DMS153 treated with DMSO at 0.1 percent for 48 hours (cell line): Measurements from ENCODE around the gene RECQL5.
A peak's percentile ranks its signal among the peaks of the same experiment; 100 is the strongest.
"Not testable (repeated sequence)": the region's sequence is repeated elsewhere in the genome, so short reads cannot be mapped to it uniquely, and the experiment has no call there.

Experiments
- DNase-seq: peaks from one replicate; lab custom pipeline; 2025; ENCODE audit not compliant: unreplicated experiment; lab: John Stamatoyannopoulos, UW

The RECQL5 gene

DNA sequence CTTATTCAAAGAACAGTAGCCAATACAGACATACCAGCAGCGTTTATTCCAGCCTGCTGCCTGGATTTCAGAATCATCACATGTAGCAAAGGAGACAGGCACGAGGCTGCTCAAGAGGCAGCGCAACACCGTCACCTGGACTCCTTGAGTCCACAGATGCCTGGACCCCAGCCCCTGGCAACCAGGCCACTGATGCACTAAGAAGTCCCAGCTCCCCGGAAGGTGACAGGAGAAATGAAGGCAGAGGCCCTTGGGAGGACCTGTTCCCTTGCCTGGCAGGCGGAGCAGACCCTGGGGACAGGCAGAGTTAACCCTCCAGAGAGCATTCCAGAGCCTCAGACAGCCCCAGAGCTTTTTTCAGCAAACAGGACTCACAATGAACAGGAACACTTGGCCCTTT lies 17.3 kb downstream of the RECQL5 start:
- no peak for DNase-seq

DNA sequence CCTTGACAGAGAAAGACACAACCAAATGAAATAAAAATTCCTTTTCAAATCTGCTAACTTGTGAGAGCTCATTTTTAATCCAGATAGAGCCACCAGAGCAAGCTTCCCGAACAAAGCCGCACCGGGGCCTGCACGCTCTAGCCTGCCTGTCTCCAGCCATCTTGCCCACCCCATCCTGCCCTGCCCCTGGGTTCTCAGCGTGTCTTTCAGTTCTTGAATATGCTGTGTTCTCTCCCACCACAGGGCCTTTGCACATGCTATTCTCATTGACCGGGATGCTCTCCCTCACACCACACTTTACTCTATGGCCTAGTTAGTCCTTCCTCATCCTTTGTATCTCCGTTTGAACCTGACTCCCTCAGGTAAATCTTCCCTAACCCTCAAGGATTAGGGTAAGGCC lies 19.0 kb downstream of the RECQL5 start:
- DNase-seq, result no peak

DNA sequence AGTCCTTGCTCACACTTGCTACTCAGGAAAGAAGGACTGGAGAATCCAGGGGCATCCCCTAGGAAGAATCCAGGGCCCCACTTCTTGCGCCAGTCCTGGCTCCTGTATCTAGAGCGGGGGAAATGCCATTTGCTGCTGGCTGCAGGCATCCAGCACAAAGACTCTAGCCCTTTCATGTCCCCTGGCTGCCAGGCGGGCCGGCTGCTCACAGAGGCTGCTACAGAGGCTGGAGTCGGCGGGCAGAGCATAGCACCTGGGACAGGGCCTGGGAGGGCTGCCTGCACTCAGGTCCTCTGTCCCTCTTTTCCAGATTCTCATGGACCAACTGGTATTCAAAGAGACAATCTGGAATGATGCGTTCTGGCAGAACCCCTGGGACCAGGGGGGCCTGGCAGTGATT lies 19.9 kb downstream of the RECQL5 start:
- DNase-seq, result no peak

DNA sequence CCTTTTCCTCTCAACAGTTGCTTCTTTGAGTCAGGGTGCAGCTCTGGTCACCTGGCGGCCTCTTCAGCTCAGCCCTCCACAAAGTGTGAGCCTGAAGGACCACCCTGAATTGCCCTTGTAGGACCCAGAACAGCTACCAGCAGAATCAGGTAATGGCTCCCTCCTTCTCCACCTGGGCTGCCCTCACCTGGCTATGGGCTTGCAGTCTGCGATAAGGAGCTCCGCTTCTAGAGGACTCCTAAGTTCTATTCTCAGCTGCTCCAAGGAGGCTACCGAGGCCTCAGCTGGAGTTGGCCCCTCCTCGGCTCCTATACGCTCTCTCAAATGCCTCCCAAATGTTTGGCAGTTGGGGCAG lies 20.3 kb downstream of the RECQL5 start:
- DNase-seq, result no peak

DNA sequence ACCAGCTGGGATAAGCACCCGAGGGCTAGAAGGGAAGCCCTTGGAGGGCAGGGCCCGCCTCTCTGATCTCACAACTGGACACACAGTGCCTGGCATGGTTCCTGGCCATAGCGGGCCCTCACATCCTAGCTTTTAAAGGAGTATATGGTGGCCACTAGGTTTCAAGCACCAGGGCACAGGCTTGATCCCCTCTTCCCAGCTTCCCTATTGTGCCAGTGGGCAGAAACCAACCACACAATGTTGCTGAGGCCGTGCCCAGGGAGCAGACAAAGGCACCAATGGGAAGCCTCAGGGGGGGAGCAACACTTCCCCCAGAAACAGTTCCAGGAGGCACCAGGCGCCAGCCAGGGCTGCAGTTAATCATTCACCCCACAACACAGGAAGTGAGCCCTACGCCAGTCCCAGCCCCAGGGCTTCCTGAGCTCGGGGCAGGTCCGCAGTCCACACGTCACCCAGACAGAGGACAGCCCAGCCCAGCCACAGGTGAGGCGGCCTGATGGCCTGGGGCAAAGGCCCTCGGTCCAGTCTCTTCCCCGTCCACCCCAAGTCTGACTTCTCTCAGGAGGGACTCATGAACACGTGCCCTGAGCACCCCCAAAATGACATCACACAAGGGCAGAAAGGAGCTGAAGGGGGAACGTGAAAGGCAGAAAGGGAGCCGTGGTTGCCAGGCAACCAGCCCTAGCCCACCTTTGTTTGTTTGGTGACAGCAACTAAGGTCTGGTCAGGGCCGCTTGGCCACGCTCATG lies 20.9 kb downstream of the RECQL5 start:
- no peak for DNase-seq

DNA sequence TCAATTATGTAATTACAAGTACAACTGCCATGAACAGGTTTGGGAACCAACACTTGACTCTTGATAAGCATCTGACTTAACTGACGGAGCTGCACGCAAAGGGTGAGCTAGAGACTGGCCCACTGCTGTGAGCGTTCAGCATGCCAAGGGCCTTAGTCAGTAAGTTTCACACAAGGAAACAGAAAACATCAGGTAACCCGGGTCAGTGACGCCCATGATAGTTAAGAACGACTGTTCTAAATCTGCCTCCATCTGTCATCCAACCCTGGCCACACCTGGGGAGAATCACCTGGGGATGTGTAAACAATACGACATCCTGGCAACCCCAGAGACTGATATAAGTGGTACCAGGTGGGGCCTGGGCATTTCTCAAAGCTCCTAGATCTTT lies 21.5 kb downstream of the RECQL5 start:
- peak; percentile 65 for DNase-seq

- DNase-seq, result no peak
These were observed 23.3 kb downstream of the RECQL5 start for GRCh38 chr17:75643643-75644017.

- DNase-seq, result no peak
These were observed 23.9 kb downstream of the RECQL5 start for GRCh38 chr17:75642784-75643642.

DNA sequence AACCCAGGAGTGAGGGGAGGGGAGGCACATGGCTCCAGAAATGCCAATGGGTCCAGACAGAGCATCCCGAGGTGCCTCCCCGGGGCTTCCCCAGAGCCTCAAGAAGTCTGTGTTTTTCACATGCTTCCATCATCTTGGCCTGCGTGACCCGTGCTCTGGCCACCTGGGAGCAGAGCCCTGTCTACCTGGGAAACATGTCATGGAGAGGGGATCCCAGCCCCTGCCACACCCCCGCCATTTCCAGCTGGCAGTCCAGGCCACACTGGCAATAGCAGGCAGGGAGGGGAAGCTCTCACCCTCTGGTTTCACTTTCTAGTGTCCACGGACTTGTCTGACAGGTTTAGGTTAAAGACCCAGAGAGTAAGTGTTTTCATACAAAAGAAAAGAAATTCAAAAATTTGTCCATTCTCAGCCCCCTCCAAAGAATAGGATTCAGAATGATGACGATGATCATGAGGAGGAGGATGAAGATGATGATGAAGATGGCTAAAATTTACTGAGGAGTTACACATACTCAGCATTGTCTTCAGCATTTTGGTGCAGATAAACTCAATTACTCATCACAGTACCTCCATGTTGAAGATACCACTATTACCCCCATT lies 24.7 kb downstream of the RECQL5 start:
- DNase-seq, result no peak

DNA sequence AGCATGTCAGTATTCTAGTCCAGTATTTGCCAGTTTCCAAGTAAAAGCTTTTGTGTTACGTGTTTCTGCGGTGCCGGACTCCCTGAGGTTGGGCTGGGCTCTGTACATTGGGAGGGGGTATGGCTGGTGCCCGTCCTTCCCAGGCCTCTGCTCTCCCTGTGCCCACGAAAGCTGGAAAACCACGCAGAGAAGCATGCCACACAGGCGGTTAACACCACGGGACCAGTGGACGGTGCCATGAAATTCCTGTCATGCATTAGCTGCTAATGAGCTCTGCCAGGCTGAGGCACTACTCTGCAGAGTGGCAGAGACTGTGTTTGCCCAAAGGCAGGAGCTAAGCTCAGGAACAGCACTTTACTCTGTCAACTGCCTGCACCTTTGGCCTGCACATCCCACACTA lies 25.6 kb downstream of the RECQL5 start:
- no peak for DNase-seq

- DNase-seq, result no peak
These were observed 26.3 kb downstream of the RECQL5 start for GRCh38 chr17:75640556-75641119.

GRCh38 chr17:75639771-75640555 lies 27.0 kb downstream of the RECQL5 start:
- no peak for DNase-seq

DNA sequence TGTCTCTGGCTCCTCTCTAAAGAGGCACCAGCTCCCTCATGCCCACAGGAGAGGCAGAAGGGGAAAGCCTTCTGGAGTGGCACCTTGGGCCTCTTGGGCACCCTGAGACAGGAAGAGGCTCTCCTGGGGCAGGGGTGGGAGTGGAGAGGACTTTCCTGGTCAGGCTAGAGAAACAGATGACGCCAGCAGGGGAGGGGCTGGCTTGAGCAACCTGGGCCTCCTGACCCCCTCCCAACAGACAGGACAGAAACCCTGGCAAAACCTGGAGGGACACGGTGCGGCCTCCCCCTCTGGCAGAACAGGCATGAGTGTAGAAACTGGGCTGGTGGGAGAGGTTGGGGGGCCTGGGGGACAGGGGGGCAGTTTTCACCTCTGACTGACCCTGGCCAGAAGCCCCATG lies 27.6 kb downstream of the RECQL5 start:
- no peak for DNase-seq

GRCh38 chr17:75638893-75639292 lies 28.1 kb downstream of the RECQL5 start:
- DNase-seq, result no peak

DNA sequence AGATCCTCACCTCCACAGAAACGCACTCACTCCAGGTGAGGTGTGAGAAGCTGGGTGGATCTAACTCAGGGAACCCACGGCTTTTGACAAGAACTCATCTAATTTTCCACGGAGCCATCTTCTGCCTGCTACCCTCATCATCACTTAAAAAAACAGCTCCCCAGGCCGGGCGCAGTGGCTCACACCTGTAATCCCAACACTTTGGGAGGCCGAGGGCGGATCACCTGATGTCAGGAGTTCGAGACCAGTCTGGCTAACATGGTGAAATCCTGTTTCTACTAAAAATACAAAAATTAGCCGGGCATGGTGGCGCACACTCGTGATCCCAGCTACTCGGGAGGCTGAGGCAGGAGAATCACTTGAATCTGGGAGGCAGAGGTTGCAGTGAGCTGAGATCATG lies 28.9 kb downstream of the RECQL5 start:
- DNase-seq, result not testable (repeated sequence)

DNA sequence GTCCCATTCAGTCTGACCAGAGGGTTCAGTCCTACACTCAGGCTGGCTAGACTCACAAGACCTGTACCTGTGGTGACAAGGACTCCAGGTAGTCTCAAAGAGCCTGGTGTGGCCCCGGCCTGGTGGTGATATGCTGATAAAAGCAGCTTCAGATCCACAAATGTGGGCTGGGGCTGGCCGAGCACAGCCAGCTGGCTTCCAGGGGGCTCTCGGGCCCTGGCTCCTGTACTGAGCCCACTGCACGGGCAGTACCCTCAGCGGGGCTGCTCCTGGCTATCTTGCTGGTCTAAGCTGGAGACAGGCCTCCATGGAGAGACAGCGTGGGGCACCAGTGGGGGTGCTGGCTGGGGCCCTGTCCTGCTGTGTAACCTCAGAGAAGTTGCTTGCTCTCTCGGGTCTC lies 29.4 kb downstream of the RECQL5 start:
- DNase-seq, result no peak

DNA sequence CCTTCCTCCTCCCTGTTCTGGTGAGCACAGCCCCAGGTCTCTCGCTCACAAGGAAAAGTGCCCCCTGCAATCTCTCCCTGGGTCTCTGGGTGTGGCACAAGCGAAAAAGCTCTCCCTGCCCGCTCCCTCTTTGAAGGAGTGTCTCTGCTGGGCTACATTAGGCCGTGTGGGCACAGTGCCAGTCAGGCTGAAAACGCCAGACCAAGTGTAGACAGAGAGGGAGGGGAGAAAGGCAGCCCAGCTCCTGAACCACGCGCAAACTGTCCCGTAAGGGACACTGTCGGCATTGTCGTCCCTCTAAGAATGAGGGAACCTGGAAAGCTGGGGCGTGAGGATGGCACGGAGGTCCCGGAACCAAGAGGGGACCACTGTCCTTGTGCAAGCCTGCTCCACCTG lies 29.8 kb downstream of the RECQL5 start:
- DNase-seq, result no peak

- no peak for DNase-seq
These were observed 30.4 kb downstream of the RECQL5 start for GRCh38 chr17:75636381-75637142.

GRCh38 chr17:75635610-75636202 lies 31.2 kb downstream of the RECQL5 start:
- DNase-seq, result no peak
